ENCODE data around the gene FOSL2. TPM values are rescaled to one million over a fixed set of nuclear protein-coding genes. Genes with fewer than 3 reads are reported as not detected.

FOSL2 gene
- total RNA-seq, 1 donor from 2014 or later = 156 TPM

GRCh38 chr2:28444956-28445355 lies 52.3 kb downstream of the FOSL2 start:
- no peaks in the 10 kb centered on the region for H3K27me3 Mint-ChIP-seq (ENCODE audit: low read depth)

GRCh38 chr2:28445448-28446258 lies 53.0 kb downstream of the FOSL2 start:
- TF ChIP-seq CTCF (IDR thresholded peaks at IDR 0.05) = no peak
- H3K4me3 Mint-ChIP-seq (ENCODE audit: unreplicated experiment) = no peak overlapping the region
- no peaks in the 10 kb centered on the region for H3K27me3 Mint-ChIP-seq (ENCODE audit: low read depth)
- no peaks in the 10 kb centered on the region for H3K9me3 Mint-ChIP-seq (ENCODE audit: low read depth)
- H3K4me1 Mint-ChIP-seq (ENCODE audit: low read depth) = peaks cover 39% of the 10 kb centered on the region
- H3K36me3 Mint-ChIP-seq (ENCODE audit: low read depth) = no peaks in the 10 kb centered on the region
- no peak for DNase-seq (ENCODE audit: low spot score)
- H3K27ac Mint-ChIP-seq (ENCODE audit: unreplicated experiment) = peak overlapping the region; percentile 88

More at GRCh38 chr2:28444956-28445355, 52.3 kb downstream of the FOSL2 start:
- Mint-ChIP-seq H3K4me1 (ENCODE audit: low read depth) (peaks cover 37% of the 10 kb centered on the region), H3K36me3 (ENCODE audit: low read depth) (no peaks in the 10 kb centered on the region), H3K27ac (ENCODE audit: unreplicated experiment) (no peak overlapping the region), H3K9me3 (ENCODE audit: low read depth) (no peaks in the 10 kb centered on the region), H3K4me3 (ENCODE audit: unreplicated experiment) (no peak overlapping the region)
- no peak for TF ChIP-seq CTCF (IDR thresholded peaks at IDR 0.05)
- no peak for DNase-seq (ENCODE audit: low spot score)

- Mint-ChIP-seq H3K27ac (ENCODE audit: unreplicated experiment) (no peak overlapping the region), H3K9me3 (ENCODE audit: low read depth) (no peaks in the 10 kb centered on the region), H3K4me1 (ENCODE audit: low read depth) (peaks cover 39% of the 10 kb centered on the region), H3K27me3 (ENCODE audit: low read depth) (no peaks in the 10 kb centered on the region), H3K4me3 (ENCODE audit: unreplicated experiment) (no peak overlapping the region), H3K36me3 (ENCODE audit: low read depth) (no peaks in the 10 kb centered on the region)
- no peak for TF ChIP-seq CTCF (IDR thresholded peaks at IDR 0.05)
- DNase-seq (ENCODE audit: low spot score) = no peak
Measured at GRCh38 chr2:28446531-28446930, 53.9 kb downstream of the FOSL2 start.

GRCh38 chr2:28447086-28447485 lies 54.4 kb downstream of the FOSL2 start:
- Mint-ChIP-seq H3K36me3 (ENCODE audit: low read depth) (no peaks in the 10 kb centered on the region), H3K27ac (ENCODE audit: unreplicated experiment) (peak overlapping the region; percentile 17), H3K4me3 (ENCODE audit: unreplicated experiment) (no peak overlapping the region), H3K27me3 (ENCODE audit: low read depth) (no peaks in the 10 kb centered on the region), H3K9me3 (ENCODE audit: low read depth) (no peaks in the 10 kb centered on the region), H3K4me1 (ENCODE audit: low read depth) (peaks cover 39% of the 10 kb centered on the region)
- DNase-seq (ENCODE audit: low spot score) = no peak
- no peak for TF ChIP-seq CTCF (IDR thresholded peaks at IDR 0.05)

- H3K27me3 Mint-ChIP-seq (ENCODE audit: low read depth) = no peaks in the 10 kb centered on the region
- H3K36me3 Mint-ChIP-seq (ENCODE audit: low read depth) = no peaks in the 10 kb centered on the region
- H3K4me1 Mint-ChIP-seq (ENCODE audit: low read depth) = peaks cover 39% of the 10 kb centered on the region
- no peak for DNase-seq (ENCODE audit: low spot score)
- TF ChIP-seq CTCF (IDR thresholded peaks at IDR 0.05) = peak; percentile 18
- H3K9me3 Mint-ChIP-seq (ENCODE audit: low read depth) = no peaks in the 10 kb centered on the region
- H3K4me3 Mint-ChIP-seq (ENCODE audit: unreplicated experiment) = no peak overlapping the region
- peak overlapping the region; percentile 76 for H3K27ac Mint-ChIP-seq (ENCODE audit: unreplicated experiment)
Measured at GRCh38 chr2:28447943-28448792, 55.5 kb downstream of the FOSL2 start.
